ENCODE data around the gene SPIN1.

The SPIN1 gene

DNA sequence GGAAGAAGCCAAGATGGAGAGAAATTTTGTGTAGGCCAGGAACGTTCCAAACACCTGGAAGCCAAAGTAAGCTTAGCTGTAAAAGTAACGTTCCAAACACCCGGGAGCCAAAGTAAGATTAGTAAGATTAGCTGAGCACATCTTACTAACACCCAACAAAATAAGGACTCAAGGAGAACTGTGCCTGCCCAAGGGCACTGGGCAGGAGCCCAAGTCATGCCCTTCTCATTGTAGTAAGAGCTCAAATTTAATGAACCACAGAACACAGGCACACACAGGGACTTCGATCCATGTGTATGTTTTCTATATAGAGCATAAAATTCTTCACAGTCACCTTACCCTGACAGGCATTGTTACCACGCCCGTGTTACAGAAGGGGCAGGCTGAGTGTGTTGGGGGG lies 110.6 kb downstream of the SPIN1 start:
- DNase-seq (ENCODE audit: low spot score) = no peak

GRCh38 chr9:88501086-88501485 lies 112.8 kb downstream of the SPIN1 start:
- no peak for DNase-seq (ENCODE audit: low spot score)

- DNase-seq (ENCODE audit: low spot score) = no peak
Observed at GRCh38 chr9:88502552-88503034, 114.3 kb downstream of the SPIN1 start.

DNA sequence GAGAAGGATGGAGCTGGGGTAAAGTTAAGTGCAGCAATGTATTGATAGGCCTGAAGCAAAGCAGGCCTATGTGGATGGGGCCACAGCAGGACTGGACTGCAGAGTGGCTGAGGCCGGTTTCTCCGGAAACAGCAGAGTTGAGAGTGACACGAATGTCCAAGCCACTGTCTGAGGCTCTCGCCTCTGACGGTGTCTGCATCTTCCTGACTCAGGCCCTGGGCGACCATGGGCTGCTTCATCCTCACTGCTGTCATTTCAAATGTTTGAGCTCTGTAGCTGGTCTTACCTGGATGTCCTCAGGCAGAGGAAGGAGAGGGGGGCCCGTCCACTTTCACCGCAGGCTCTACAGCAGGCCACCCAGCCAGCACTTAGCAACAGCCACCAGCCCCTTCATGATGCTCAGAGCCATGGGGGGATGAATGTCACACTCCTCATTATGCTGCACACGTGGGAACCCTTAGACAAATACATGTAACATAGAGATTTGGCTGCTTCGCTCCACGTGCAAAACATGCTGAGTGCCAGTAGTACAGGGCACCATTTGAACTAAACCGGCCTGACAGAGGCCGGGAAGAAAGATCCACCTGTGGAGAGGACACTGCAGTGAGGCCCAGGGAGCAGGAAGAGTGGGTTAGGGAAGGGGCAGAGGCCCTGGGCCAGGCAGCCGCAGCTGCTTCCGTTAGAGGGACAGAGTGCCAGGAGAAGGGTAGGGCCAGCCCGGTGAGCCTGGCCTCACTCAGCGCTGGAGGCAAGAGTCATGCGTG lies 115.0 kb downstream of the SPIN1 start:
- DNase-seq (ENCODE audit: low spot score) = no peak

DNA sequence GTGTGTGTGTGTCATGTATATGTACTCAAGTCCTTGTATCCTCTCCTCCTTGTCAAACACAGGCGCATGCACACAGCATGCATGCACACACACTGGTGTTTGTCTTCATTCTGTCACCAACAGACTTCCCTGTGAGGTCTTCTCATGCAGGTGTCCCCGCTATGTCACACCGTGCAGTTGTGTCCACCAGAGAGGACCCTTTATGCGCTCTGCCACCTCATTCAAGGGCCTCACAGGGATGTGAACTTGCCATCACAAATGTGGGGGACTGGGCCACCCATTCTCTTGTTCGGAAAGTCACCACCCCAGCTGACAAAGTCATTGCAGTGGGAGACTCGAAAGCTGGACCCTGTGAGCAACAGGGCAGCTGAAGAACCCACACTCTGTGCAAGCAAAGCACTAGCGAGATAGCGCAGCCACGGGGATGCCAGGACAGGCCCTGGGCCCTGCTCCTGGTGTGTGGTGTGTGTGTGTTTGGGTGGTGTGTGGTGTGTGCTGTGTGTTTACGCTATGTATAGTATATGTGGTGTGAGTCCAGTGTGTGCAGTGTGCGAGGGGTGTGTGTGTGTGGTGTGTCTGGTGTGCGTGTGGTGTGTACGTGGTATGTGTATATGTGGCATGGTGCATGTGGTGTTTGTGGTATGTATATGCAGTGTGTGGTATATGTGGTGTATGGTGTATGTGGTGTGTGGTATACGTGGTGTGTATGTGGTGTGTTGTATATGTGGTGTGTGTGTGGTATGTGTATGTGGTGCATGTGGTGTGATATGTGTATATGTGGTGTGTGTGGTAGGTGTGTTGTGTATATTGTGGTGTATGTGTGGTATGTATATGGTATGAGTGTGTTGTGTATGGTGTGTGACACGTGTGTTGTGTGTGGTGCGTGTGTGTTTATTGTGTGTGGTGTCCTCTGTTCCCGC lies 115.9 kb downstream of the SPIN1 start:
- DNase-seq (ENCODE audit: low spot score) = no peak

DNA sequence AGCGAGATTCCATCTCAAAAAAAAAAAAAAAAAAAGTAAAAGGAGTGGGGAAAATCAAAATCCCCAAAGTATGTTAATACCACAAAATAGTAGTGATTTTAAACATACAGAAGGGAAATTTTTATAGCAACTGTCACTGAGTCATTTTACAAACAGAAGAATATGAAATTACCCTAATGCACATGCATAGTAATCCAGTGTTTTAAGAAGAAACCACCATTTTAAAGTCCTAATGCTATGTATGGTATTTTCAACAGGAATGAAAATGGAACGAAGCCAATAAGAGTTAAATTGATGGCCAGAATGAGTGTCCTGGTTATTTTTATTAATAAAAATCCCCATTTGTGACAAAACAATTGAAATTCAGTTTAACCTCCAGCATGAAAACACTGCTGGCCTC lies 120.1 kb downstream of the SPIN1 start:
- no peak for DNase-seq (ENCODE audit: low spot score)

DNA sequence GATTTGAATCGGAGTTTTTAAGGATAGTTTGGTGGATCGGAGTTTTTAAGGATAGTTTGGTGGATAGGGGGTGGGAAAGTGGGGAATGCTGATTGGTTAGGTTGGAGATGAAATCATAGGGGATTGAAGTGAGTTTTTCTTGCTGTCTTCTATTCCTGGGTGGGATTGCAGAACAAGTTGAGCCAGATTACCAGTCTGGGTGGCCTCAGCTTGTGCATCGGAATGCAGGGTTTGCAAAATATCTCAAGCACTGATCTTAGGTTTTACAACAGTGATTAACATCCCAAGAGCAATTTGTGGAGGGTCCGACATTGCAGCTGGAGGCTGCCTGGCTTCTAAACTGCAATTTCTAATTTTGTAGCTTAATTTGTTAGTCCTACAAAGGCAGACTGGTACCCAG lies 123.7 kb downstream of the SPIN1 start:
- DNase-seq (ENCODE audit: low spot score) = no peak

- no peak for DNase-seq (ENCODE audit: low spot score)
Observed at GRCh38 chr9:88514247-88514646, 126.0 kb downstream of the SPIN1 start.

DNA sequence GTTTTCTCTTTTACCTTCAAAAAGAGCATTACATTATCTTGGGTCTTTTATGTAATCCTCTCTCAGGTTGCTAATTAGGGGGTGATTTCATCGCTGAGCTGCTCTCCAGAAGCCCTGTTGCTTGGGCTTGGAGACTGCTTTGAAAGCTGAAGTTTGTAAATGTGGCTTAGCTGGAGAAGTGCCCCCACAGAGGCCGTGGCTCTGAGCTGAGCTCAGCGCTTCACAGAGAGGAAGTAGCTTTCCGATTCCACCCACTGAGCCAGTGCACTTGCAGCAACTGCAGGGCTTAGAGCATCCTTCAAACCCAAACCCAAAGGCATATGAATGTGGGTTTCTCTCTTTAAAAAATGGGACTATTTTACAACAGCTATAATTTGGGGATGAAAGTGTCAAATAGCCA lies 133.1 kb downstream of the SPIN1 start:
- no peak for DNase-seq (ENCODE audit: low spot score)

- DNase-seq (ENCODE audit: low spot score) = no peak
Observed at GRCh38 chr9:88522360-88522759, 134.1 kb downstream of the SPIN1 start.

DNA sequence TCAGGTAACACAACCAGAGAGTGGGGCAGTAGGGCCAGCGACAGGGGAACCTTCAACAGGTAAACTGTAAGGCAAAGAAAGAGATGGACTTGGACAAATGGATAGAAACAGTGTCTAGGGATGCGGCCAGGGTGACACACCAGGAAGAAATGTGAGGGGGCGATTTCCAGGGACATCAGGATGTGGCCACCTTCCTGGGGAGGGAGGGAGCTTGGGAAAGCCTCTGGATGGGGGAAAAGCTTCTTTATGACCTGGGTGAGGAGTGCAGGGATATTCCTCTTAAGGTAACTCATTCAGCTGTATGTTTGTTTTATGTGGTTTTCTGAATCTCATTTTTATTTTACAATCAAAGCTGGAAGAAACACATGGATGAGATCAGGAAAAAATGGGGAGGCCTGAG lies 134.8 kb downstream of the SPIN1 start:
- DNase-seq (ENCODE audit: low spot score) = no peak

GRCh38 chr9:88524911-88525310 lies 136.7 kb downstream of the SPIN1 start:
- DNase-seq (ENCODE audit: low spot score) = no peak

- DNase-seq (ENCODE audit: low spot score) = no peak
Observed at GRCh38 chr9:88527618-88528017, 139.4 kb downstream of the SPIN1 start.

All from HuH-7 (cell line).